ENCODE results near the gene FDXACB1.

FDXACB1 gene

DNA sequence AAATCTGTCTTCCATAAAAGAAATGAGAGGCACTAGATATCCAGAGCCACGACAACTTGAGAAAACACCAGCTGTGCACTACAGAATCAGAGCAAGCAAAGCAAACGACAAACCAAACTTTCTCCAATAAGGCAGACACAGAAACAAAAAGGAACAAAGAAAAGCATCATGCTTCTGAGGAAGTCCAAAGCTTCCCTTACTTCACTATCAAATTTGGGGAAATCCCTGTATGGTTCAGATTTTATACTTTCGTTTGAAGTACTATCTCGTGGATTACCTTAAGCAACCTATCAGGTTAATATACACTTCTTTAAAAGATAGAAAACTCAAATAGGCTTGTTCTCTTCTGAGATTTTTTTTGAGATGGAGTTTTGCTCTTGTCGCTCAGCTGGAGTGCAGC, 35.3 kb downstream of the FDXACB1 start:
- no CpG with 5 or more reads among the region's 5 CpGs for WGBS, 2 donors (ENCODE audit: extremely low coverage in 2 of 2, insufficient read length in 2 of 2, insufficient replicate concordance in 1 of 2)
- H2BK15ac ChIP-seq (ENCODE audit: low read length) = no peak overlapping the region
- H3K36me3 ChIP-seq (replicated peaks in 1 of 2; ENCODE audit: control insufficient read depth in 2 of 2, insufficient read depth in 2 of 2, low read length in 2 of 2) = peaks cover 2 to 68% of the 10 kb centered on the region in 2 donors
- H2BK120ac ChIP-seq (ENCODE audit: low read depth, low read length) = no peak overlapping the region
- DNase-seq (ENCODE audit: low spot score) = no peak
- H2AFZ ChIP-seq (ENCODE audit: low read length) = no peak overlapping the region
- H3K4me2 ChIP-seq (ENCODE audit: insufficient read depth, low read length, poor library complexity, severe bottlenecking) = no peak overlapping the region
- no peak overlapping the region for H4K91ac ChIP-seq (ENCODE audit: low read depth, low read length, poor library complexity)
- H3K4ac ChIP-seq (ENCODE audit: low read length) = no peak overlapping the region
- H3K18ac ChIP-seq (ENCODE audit: low read length) = no peak overlapping the region
- no peak overlapping the region for H2AK5ac ChIP-seq (ENCODE audit: low read depth, low read length)
- H3K4me3 ChIP-seq (ENCODE audit: low read length in 2 of 2) = no peak overlapping the region
- H3K4me1 ChIP-seq (ENCODE audit: control insufficient read depth in 2 of 2, insufficient read depth in 1 of 2, low read depth in 1 of 2, low read length in 2 of 2) = peaks cover 0 to 17% of the 10 kb centered on the region in 2 donors
- no peak overlapping the region for H2BK12ac ChIP-seq (ENCODE audit: low read length)
- no peaks in the 10 kb centered on the region for H3K27me3 ChIP-seq (ENCODE audit: control insufficient read depth in 3 of 3, insufficient read depth in 3 of 3, low read depth in 1 of 3, low read length in 3 of 3)
- H2BK5ac ChIP-seq (ENCODE audit: low read length) = no peak overlapping the region
- H3K27ac ChIP-seq (replicated peaks; ENCODE audit: low read length) = no peak overlapping the region
- no peaks in the 10 kb centered on the region for H3K79me1 ChIP-seq (ENCODE audit: low read depth, low read length)
- H3K14ac ChIP-seq (ENCODE audit: low read length) = no peak overlapping the region
- no peak overlapping the region for H3K23ac ChIP-seq (ENCODE audit: low read depth, low read length, poor library complexity)
- no peak overlapping the region for H4K8ac ChIP-seq (ENCODE audit: low read depth, low read length)
- no peak overlapping the region for H3K9ac ChIP-seq (ENCODE audit: low read depth, low read length, poor library complexity)
- H3K9me3 ChIP-seq (replicated peaks in 1 of 2; ENCODE audit: control insufficient read depth in 2 of 2, insufficient read depth in 1 of 2, low read depth in 1 of 2, low read length in 2 of 2) = no peaks in the 10 kb centered on the region

DNA sequence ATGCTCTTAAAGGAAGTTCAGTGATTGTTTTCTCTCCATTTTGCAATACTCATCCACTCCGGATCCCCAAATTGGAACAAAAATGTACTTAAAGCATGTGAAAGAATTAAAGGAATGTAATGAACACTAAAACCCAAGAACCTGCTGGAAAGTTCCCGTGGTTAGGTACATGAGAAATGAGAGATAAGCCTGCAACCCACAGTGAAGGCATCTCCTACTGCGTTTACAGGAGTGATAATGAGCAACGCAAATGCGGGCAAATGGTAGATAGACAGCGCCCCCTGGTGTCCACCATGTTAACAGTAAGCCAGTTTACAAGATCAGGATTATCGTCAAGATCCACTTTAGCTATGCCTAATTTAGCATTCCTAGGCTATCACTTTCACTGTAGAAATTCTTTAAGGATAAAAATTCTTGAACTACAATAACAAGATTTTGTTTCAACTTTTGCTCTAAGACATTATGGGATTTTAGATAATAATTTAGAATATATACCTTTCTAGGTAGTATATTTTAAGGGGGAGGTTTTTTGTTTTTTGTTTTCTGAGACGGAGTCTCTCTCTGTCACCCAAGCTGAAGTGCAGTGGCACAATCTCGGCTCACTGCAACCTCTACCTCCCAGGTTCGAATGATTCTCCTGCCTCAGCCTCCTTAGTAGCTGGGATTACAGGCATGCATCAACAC, 37.5 kb downstream of the FDXACB1 start:
- H3K4me3 ChIP-seq (ENCODE audit: low read length in 2 of 2) = no peak overlapping the region
- no peaks in the 10 kb centered on the region for H3K9me3 ChIP-seq (replicated peaks in 1 of 2; ENCODE audit: control insufficient read depth in 2 of 2, insufficient read depth in 1 of 2, low read depth in 1 of 2, low read length in 2 of 2)
- H3K27ac ChIP-seq (replicated peaks; ENCODE audit: low read length) = no peak overlapping the region

DNA sequence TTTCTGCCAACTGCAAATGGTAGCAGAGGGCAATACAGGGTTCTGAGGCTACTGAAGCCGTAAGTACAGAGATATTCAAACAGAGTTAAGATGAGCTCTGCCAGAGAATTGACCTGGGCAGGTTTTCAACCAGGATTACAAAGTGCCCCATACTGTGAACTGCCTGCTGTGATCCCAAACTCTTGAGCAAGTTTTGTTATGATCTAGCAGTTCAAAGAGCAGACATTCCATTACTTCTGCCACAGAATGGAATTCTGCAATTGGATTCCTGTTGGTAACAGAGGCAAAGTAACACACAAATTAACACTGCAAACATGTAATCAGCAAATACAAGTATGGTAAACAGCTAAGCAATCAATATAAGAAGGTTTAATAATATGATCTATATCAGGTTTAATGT, 38.8 kb downstream of the FDXACB1 start:
- no peak overlapping the region for H2AFZ ChIP-seq (ENCODE audit: low read length)
- no peak overlapping the region for H4K8ac ChIP-seq (ENCODE audit: low read depth, low read length)
- no peak overlapping the region for H2BK15ac ChIP-seq (ENCODE audit: low read length)
- peak; percentile 23 for DNase-seq (ENCODE audit: low spot score)
- H3K4ac ChIP-seq (ENCODE audit: low read length) = no peak overlapping the region
- no peak overlapping the region for H2BK12ac ChIP-seq (ENCODE audit: low read length)
- H3K9ac ChIP-seq (ENCODE audit: low read depth, low read length, poor library complexity) = no peak overlapping the region
- H2AK5ac ChIP-seq (ENCODE audit: low read depth, low read length) = no peak overlapping the region
- no peak overlapping the region for H2BK5ac ChIP-seq (ENCODE audit: low read length)
- no peak overlapping the region for H3K4me2 ChIP-seq (ENCODE audit: insufficient read depth, low read length, poor library complexity, severe bottlenecking)
- no peaks in the 10 kb centered on the region for H3K9me3 ChIP-seq (replicated peaks in 1 of 2; ENCODE audit: control insufficient read depth in 2 of 2, insufficient read depth in 1 of 2, low read depth in 1 of 2, low read length in 2 of 2)
- H3K4me1 ChIP-seq (ENCODE audit: control insufficient read depth in 2 of 2, insufficient read depth in 1 of 2, low read depth in 1 of 2, low read length in 2 of 2) = peaks cover 0 to 6% of the 10 kb centered on the region in 2 donors
- no peaks in the 10 kb centered on the region for H3K79me1 ChIP-seq (ENCODE audit: low read depth, low read length)
- H4K91ac ChIP-seq (ENCODE audit: low read depth, low read length, poor library complexity) = no peak overlapping the region
- no peaks in the 10 kb centered on the region for H3K27me3 ChIP-seq (ENCODE audit: control insufficient read depth in 3 of 3, insufficient read depth in 3 of 3, low read depth in 1 of 3, low read length in 3 of 3)
- no peak overlapping the region for H3K4me3 ChIP-seq (ENCODE audit: low read length in 2 of 2)
- no peak overlapping the region for H3K14ac ChIP-seq (ENCODE audit: low read length)
- H3K27ac ChIP-seq (replicated peaks; ENCODE audit: low read length) = no peak overlapping the region
- no peak overlapping the region for H3K23ac ChIP-seq (ENCODE audit: low read depth, low read length, poor library complexity)
- no CpG with 5 or more reads among the region's 1 CpG for WGBS, 2 donors (ENCODE audit: extremely low coverage in 2 of 2, insufficient read length in 2 of 2, insufficient replicate concordance in 1 of 2)
- H2BK120ac ChIP-seq (ENCODE audit: low read depth, low read length) = no peak overlapping the region
- peaks cover 0 to 74% of the 10 kb centered on the region in 2 donors for H3K36me3 ChIP-seq (replicated peaks in 1 of 2; ENCODE audit: control insufficient read depth in 2 of 2, insufficient read depth in 2 of 2, low read length in 2 of 2)
- H3K18ac ChIP-seq (ENCODE audit: low read length) = no peak overlapping the region

More for the DNA sequence above, 37.5 kb downstream of the FDXACB1 start:
- DNase-seq (ENCODE audit: low spot score) = peak; percentile 84
- no peak overlapping the region for H2BK120ac ChIP-seq (ENCODE audit: low read depth, low read length)
- no peak overlapping the region for H4K8ac ChIP-seq (ENCODE audit: low read depth, low read length)
- H3K36me3 ChIP-seq (replicated peaks in 1 of 2; ENCODE audit: control insufficient read depth in 2 of 2, insufficient read depth in 2 of 2, low read length in 2 of 2) = peaks cover 2 to 71% of the 10 kb centered on the region in 2 donors
- H3K9ac ChIP-seq (ENCODE audit: low read depth, low read length, poor library complexity) = no peak overlapping the region
- no CpG with 5 or more reads among the region's 10 CpGs for WGBS, 2 donors (ENCODE audit: extremely low coverage in 2 of 2, insufficient read length in 2 of 2, insufficient replicate concordance in 1 of 2)
- no peak overlapping the region for H4K91ac ChIP-seq (ENCODE audit: low read depth, low read length, poor library complexity)
- no peak overlapping the region for H2AFZ ChIP-seq (ENCODE audit: low read length)
- no peaks in the 10 kb centered on the region for H3K79me1 ChIP-seq (ENCODE audit: low read depth, low read length)
- H2BK12ac ChIP-seq (ENCODE audit: low read length) = no peak overlapping the region
- H3K18ac ChIP-seq (ENCODE audit: low read length) = no peak overlapping the region
- no peak overlapping the region for H3K4me2 ChIP-seq (ENCODE audit: insufficient read depth, low read length, poor library complexity, severe bottlenecking)
- H3K23ac ChIP-seq (ENCODE audit: low read depth, low read length, poor library complexity) = no peak overlapping the region
- no peak overlapping the region for H3K14ac ChIP-seq (ENCODE audit: low read length)
- H2AK5ac ChIP-seq (ENCODE audit: low read depth, low read length) = no peak overlapping the region
- peaks cover 0 to 9% of the 10 kb centered on the region in 2 donors for H3K4me1 ChIP-seq (ENCODE audit: control insufficient read depth in 2 of 2, insufficient read depth in 1 of 2, low read depth in 1 of 2, low read length in 2 of 2)
- H2BK5ac ChIP-seq (ENCODE audit: low read length) = no peak overlapping the region
- H3K27me3 ChIP-seq (ENCODE audit: control insufficient read depth in 3 of 3, insufficient read depth in 3 of 3, low read depth in 1 of 3, low read length in 3 of 3) = no peaks in the 10 kb centered on the region
- H2BK15ac ChIP-seq (ENCODE audit: low read length) = no peak overlapping the region
- no peak overlapping the region for H3K4ac ChIP-seq (ENCODE audit: low read length)

DNA sequence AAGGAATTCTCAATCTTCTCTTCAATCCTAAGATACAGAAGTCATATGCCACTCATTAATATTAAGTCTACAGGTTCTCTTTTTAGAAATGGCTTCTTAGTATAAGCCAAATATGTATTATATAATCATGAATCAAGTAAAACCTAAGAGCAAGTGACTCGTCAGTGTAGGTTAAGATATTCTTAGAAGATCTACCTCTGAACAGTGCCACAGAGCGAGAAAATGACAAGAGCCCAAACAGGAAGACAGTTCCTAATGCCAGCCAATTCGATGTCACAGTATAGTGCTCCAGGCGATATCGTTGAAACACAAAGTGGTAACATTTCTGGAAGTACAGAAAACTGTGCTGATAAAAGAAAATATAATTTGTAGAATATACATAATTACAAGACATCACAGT, 40.9 kb downstream of the FDXACB1 start:
- H2BK5ac ChIP-seq (ENCODE audit: low read length) = no peak overlapping the region
- no peak overlapping the region for H3K4ac ChIP-seq (ENCODE audit: low read length)
- H3K9me3 ChIP-seq (replicated peaks in 1 of 2; ENCODE audit: control insufficient read depth in 2 of 2, insufficient read depth in 1 of 2, low read depth in 1 of 2, low read length in 2 of 2) = no peaks in the 10 kb centered on the region
- H2BK120ac ChIP-seq (ENCODE audit: low read depth, low read length) = no peak overlapping the region
- no peak overlapping the region for H3K18ac ChIP-seq (ENCODE audit: low read length)
- H4K91ac ChIP-seq (ENCODE audit: low read depth, low read length, poor library complexity) = no peak overlapping the region
- H3K27me3 ChIP-seq (ENCODE audit: control insufficient read depth in 3 of 3, insufficient read depth in 3 of 3, low read depth in 1 of 3, low read length in 3 of 3) = no peaks in the 10 kb centered on the region
- H3K79me1 ChIP-seq (ENCODE audit: low read depth, low read length) = no peaks in the 10 kb centered on the region
- H2BK12ac ChIP-seq (ENCODE audit: low read length) = no peak overlapping the region
- H3K4me3 ChIP-seq (ENCODE audit: low read length in 2 of 2) = no peak overlapping the region
- no peak overlapping the region for H3K23ac ChIP-seq (ENCODE audit: low read depth, low read length, poor library complexity)
- no peak overlapping the region for H3K4me2 ChIP-seq (ENCODE audit: insufficient read depth, low read length, poor library complexity, severe bottlenecking)
- no CpG with 5 or more reads among the region's 5 CpGs for WGBS, 2 donors (ENCODE audit: extremely low coverage in 2 of 2, insufficient read length in 2 of 2, insufficient replicate concordance in 1 of 2)
- no peak overlapping the region for H3K9ac ChIP-seq (ENCODE audit: low read depth, low read length, poor library complexity)
- no peak overlapping the region for H3K14ac ChIP-seq (ENCODE audit: low read length)
- DNase-seq (ENCODE audit: low spot score) = no peak
- H4K8ac ChIP-seq (ENCODE audit: low read depth, low read length) = no peak overlapping the region
- no peak overlapping the region for H2BK15ac ChIP-seq (ENCODE audit: low read length)
- H3K27ac ChIP-seq (replicated peaks; ENCODE audit: low read length) = no peak overlapping the region
- peaks cover 0 to 6% of the 10 kb centered on the region in 2 donors for H3K4me1 ChIP-seq (ENCODE audit: control insufficient read depth in 2 of 2, insufficient read depth in 1 of 2, low read depth in 1 of 2, low read length in 2 of 2)
- peaks cover 0 to 77% of the 10 kb centered on the region in 2 donors for H3K36me3 ChIP-seq (replicated peaks in 1 of 2; ENCODE audit: control insufficient read depth in 2 of 2, insufficient read depth in 2 of 2, low read length in 2 of 2)
- H2AFZ ChIP-seq (ENCODE audit: low read length) = no peak overlapping the region
- no peak overlapping the region for H2AK5ac ChIP-seq (ENCODE audit: low read depth, low read length)

All from neuronal stem cell (in vitro differentiated cells).